Smooth muscle cell of the brain vasculature (primary cell): ENCODE results near the gene DTX3L.
A peak's percentile ranks its signal among the peaks of the same experiment; 100 is the strongest.

Experiments
- DNase-seq: peaks from one replicate; pipeline ENCODE4 v3.0.0-alpha.2; 2012; ENCODE audit warnings: low read depth, low spot score

The DTX3L gene

GRCh38 chr3:122606330-122606729 lies 42.2 kb downstream of the DTX3L start:
- no peak for DNase-seq

GRCh38 chr3:122608916-122609315 lies 44.8 kb downstream of the DTX3L start:
- no peak for DNase-seq

- DNase-seq: no peak
Measured at GRCh38 chr3:122609798-122610559, 45.8 kb downstream of the DTX3L start.

GRCh38 chr3:122612696-122613095 lies 48.6 kb downstream of the DTX3L start:
- DNase-seq: no peak

- peak; percentile 36 for DNase-seq
Measured at GRCh38 chr3:122615303-122615702, 51.2 kb downstream of the DTX3L start.

- DNase-seq: no peak
Measured at GRCh38 chr3:122618614-122619013, 54.5 kb downstream of the DTX3L start.

GRCh38 chr3:122619040-122619439 lies 54.9 kb downstream of the DTX3L start:
- DNase-seq: no peak

GRCh38 chr3:122620399-122620798 lies 56.3 kb downstream of the DTX3L start:
- no peak for DNase-seq

- no peak for DNase-seq
Measured at GRCh38 chr3:122621112-122621511, 57.0 kb downstream of the DTX3L start.

GRCh38 chr3:122623031-122623829 lies 59.1 kb downstream of the DTX3L start:
- DNase-seq: no peak
